ENCODE results near the gene NT5E. TPM values are rescaled to one million over a fixed set of nuclear protein-coding genes. Genes with fewer than 3 reads are reported as not detected.

Gene NT5E
- total RNA-seq, 1 experiment from 2014 or later = 0.52 TPM

- Histone ChIP-seq H4K91ac (ENCODE audit: insufficient read length, low read depth, low read length) (no peak overlapping the region), H3K4ac (ENCODE audit: low read depth, low read length) (no peak overlapping the region), H3K14ac (ENCODE audit: insufficient read depth, low read length) (no peak overlapping the region), H3K79me2 (ENCODE audit: insufficient read depth, low read length) (no peaks in the 10 kb centered on the region), H3K56ac (ENCODE audit: insufficient read length, low read depth, low read length) (no peak overlapping the region), H4K20me1 (ENCODE audit: control insufficient read depth, insufficient read depth, insufficient read length) (no peaks in the 10 kb centered on the region), H3K23me2 (ENCODE audit: insufficient read length, low read depth, low read length, poor library complexity, severe bottlenecking) (no peaks in the 10 kb centered on the region), H2BK15ac (ENCODE audit: low read depth, low read length) (no peak overlapping the region), H3K9me3 (ENCODE audit: control insufficient read depth, low read depth, low read length) (no peaks in the 10 kb centered on the region), H2BK5ac (ENCODE audit: insufficient read length, low read length) (no peak overlapping the region), H3T11ph (ENCODE audit: low read length) (no peak overlapping the region), H3K9ac (ENCODE audit: extremely low read depth, insufficient read length, low read length) (no peak overlapping the region), H4K5ac (ENCODE audit: insufficient read length, low read depth, low read length) (no peak overlapping the region), H3K27ac (ENCODE audit: insufficient read length, low read depth, low read length) (no peak overlapping the region), H3K23ac (ENCODE audit: insufficient read length, low read depth, low read length) (no peak overlapping the region), H3K18ac (ENCODE audit: insufficient read length, low read depth, low read length) (no peak overlapping the region), H4K8ac (replicated peaks; ENCODE audit: insufficient read length, low read depth, low read length) (no peak overlapping the region), H2AK5ac (ENCODE audit: insufficient read length, low read length) (no peak overlapping the region), H2AFZ (ENCODE audit: low read length) (no peak overlapping the region), H3K4me1 (ENCODE audit: insufficient read depth, low read length) (no peaks in the 10 kb centered on the region), H2BK12ac (ENCODE audit: insufficient read length, low read depth, low read length) (no peak overlapping the region), H3K79me1 (ENCODE audit: insufficient read depth, low read depth, low read length, poor library complexity, severe bottlenecking) (no peaks in the 10 kb centered on the region), H2BK20ac (ENCODE audit: low read depth, low read length, poor library complexity, severe bottlenecking) (no peak overlapping the region), H3K27me3 (ENCODE audit: insufficient read depth, low read length) (no peaks in the 10 kb centered on the region), H3K4me2 (ENCODE audit: insufficient read depth, insufficient read length, low read length) (no peak overlapping the region), H2BK120ac (ENCODE audit: low read depth, low read length, poor library complexity, severe bottlenecking) (no peak overlapping the region)
- no CpG with 5 or more reads among the region's 4 CpGs for WGBS (ENCODE audit: extremely low coverage, insufficient read length, low lambda C conversion rate)
- Mint-ChIP-seq H3K27ac (no peak overlapping the region), H3K27me3 (ENCODE audit: low read depth) (no peaks in the 10 kb centered on the region), H3K36me3 (ENCODE audit: insufficient read depth in 1 of 3, low read depth in 3 of 3) (peaks cover 0 to 9% (median 3%) of the 10 kb centered on the region in 3 experiments; a peak in 5 of 7 replicates), H3K4me3 (no peak overlapping the region), H3K9me3 (peaks cover 21% of the 10 kb centered on the region in 2 experiments), H3K4me1 (no peaks in the 10 kb centered on the region)
- no peak for DNase-seq
- TF ChIP-seq CTCF (conservative IDR thresholded peaks at IDR 0.05) = no peak
Measured at GRCh38 chr6:85429346-85429745, 20.5 kb upstream of the NT5E start.
